CD4-positive, alpha-beta T cell treated with Interleukin-2 at 100 ng/mL for 4 hours (primary cell): ENCODE data around the gene NFIC.
"Not testable (repeated sequence)": the region's sequence is repeated elsewhere in the genome, so short reads cannot be mapped to it uniquely, and the experiment has no call there.

Source experiments
- DNase-seq: peaks from one replicate; pipeline ENCODE4 v3.0.0-alpha.2; 2020; ENCODE audit warnings: low spot score

The NFIC gene

DNA sequence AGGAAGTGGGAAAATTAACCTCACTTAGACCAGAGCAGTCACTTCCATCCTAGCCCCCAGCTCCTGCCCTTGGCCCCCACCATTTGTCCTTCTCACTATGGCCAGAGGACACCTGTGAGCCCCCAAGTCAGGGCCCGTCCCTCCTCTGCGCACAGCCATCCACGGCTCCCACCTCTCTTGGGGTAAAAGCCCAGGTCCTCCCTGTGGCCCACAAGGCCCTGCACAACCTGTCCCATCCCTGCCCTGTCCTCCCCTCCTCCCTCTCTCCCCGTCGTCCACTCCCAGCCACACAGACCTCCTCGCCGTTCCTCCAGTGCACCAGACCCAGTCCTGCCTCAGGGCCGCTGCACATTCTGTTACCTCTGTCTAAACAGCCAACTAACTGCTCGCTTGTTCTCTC is 60.0 kb downstream of the NFIC start:
- DNase-seq = no peak

GRCh38 chr19:3430366-3430680 is 63.9 kb downstream of the NFIC start:
- not testable (repeated sequence) for DNase-seq

DNA sequence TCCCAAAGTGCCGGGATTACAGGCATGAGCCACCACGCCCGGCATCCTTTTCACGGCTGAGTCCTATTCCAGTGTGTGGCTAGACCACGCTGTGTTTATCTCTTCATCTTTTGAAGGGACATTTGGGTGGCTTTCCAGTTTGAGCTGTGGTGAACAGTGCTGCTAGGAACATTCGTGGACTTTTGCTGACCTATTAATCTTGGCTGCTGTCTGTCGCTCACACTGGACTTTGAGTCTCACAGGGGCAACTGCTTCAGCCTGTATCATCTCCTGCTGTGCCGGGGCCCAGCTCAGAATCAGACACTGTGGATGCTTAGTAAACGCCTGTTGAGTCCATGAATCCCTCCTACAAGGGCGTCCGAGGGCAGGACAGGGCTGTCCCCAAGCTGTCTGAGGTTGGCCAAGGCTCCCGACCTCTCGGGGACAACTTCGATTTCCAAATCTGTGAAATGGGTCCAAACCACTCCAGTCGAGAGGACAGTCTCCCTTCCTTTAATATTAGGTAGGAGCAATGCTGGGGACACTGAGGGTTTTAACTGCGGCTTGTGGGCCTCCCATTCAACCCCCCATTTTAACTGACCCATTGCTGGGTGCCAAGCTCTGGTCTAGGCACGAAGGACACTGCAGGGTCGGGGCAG is 65.5 kb downstream of the NFIC start:
- no peak for DNase-seq

GRCh38 chr19:3433313-3433712 is 66.9 kb downstream of the NFIC start:
- no peak for DNase-seq

DNA sequence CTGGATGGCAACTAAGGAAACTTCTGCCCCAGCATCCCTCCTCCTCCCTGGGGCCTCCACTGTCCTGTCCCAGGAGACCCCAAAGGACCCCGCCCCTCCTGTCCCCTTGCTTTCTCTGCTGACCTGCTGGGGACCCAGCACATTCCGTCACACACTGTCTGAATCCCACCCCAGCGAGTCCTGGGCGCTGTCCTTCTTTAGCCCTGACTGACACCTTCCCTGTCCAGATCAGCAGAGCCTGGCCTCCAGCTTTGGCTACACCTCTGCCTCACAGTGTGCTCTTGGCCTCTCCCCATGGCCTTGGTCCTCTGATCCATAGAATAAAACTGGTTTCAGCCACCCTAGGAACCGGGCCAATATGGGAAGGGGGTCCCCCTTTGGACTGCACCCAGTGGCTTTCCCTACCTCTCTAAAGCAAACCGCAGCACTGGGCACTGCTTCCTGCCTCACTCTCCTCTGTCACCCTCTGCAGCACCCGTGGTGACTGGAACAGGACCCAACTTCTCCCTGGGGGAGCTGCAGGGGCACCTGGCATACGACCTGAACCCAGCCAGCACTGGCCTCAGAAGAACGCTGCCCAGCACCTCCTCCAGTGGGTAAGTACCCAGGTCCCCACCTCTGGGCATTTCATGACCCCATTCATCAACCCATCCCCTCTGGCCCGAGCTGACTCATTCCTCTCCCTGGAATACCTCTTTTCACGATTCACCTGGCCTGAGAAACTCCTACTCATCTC is 67.6 kb downstream of the NFIC start:
- DNase-seq = no peak

- peak; percentile 95 for DNase-seq
These were observed 68.5 kb downstream of the NFIC start for GRCh38 chr19:3434630-3435553.

DNA sequence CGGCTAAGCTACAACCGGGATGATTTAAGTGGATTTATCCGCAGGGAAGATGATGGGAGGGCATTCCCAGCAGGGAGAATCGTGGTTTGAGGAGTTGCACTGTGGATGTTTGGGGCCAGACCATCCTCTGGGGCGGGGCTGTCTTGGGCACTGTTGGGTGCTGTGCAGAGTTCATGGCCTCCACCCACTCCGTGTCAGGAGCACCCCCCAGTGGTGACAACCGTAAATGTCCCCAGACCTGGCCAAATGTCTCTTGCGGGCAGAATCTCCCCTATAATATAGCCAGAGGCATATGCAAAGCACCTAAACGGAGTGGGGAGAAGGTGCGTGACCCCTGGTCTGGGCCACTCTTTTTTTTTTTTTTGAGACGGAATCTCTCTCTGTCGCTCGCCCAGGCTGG is 73.7 kb downstream of the NFIC start:
- peak; percentile 64 for DNase-seq

GRCh38 chr19:3441089-3441985 is 75.0 kb downstream of the NFIC start:
- DNase-seq = no peak

DNA sequence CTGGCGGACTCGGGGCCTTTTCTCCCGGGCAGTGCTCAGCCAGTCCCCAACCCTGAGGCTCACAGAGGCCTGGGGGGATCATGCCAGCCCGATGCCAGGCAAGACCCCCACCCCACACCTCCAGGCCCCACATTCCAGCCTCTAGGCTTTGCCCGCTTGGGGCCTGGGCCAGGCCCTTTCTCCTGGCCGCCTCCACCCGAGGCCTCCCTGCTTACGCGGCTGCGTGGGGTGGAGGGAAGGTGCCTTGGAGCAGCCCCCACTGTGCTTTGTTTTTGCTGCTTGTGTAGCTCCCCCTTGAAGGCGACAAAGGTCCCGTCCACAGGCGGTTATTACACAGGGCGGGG is 75.6 kb downstream of the NFIC start:
- DNase-seq = no peak

GRCh38 chr19:3442487-3443071 is 76.2 kb downstream of the NFIC start:
- DNase-seq = no peak

DNA sequence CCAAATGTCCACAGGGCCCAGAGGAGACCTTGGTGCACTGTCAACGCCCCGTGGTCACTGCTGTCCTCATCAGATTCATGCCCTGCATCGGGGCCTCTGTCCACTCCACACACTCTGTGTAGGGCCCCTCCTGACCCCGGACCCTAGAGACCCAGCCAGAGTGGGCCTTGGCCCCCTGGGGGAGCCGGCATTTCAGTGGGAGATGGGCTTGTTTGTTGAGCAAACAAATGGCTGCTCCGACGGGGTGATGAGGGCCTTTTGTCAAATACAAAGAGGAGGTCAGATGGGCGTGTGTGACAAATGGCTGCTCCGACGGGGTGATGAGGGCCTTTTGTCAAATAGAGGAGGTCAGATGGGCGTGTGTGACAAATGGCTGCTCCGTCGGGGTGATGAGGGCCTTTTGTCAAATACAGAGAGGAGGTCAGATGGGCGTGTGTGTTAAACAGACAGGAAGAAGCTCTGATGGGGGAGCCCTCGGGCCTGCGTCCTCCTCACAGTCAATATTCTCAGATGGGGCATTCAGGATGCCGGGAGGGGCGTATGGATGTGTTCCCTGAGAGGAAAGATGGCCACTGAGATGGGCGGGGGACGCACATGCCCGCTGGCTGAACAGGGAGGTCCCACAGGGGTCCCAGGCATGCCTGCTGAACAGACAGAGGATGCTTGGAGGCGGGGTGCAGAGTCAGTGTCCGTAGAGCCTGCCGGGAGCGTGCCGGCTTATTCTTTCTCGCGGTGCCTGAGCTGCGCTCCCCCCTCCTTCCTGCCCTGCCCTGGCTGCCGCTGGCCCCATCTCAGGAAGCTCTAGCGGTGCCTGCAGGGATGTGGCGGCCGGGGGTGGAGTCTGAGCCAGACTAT is 77.7 kb downstream of the NFIC start:
- no peak for DNase-seq

DNA sequence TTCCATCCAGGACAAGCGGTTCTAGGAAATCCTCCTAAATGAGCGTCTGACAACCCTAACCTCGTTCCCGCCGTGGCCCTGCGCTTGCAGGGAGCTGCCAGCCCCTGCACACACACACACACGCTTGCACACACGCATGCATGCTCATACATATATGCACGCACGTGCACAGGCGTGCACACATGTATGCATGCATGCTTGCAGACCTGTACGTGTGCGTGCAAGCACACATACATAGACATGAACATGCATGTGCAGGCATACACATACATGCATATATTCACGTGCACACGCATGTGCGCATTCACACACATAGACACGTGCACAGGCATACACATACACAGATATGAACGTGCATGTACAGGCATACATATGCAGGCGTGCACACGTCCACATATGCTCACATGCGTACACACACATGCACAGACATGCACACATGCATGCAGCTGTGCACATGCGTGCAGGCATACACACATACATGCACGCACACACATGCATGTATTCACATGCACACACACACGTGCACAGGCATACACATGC is 78.4 kb downstream of the NFIC start:
- DNase-seq = no peak

- not testable (repeated sequence) for DNase-seq
These were observed 80.3 kb downstream of the NFIC start for GRCh38 chr19:3446657-3447056.

DNA sequence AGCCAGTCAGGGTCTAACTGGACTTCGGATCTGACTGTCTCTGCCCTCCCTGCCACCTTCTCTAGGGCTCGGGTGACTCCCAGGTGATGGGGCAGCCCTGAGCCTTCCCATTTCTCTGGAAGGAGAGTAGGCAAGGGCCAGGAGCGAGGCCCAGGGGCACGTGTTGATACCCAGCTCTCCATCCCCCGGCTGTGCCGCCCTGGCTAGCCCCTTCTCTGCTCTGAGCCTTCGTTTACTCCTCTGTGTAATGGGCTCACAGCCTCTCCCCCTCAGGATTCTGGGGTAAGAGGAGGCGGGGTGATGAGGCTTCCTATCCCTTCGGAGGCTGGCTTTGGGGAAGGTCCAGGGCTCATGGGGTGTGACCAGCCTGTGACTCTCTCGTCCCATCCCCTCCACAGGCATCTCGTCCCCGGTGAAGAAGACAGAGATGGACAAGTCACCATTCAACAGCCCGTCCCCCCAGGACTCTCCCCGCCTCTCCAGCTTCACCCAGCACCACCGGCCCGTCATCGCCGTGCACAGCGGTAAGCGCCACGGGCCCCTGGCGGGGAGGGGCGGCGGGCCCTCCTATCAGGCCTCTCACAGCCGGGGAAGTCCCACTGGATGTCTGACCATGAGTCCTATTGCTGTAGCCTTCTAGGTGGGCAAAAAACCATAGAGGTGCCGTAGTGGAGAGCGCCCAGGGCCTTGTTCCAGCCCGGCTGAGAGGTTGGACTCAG is 82.4 kb downstream of the NFIC start:
- no peak for DNase-seq

GRCh38 chr19:3450796-3451411 is 84.5 kb downstream of the NFIC start:
- no peak for DNase-seq

- DNase-seq = no peak
These were observed 85.1 kb downstream of the NFIC start for GRCh38 chr19:3451451-3451866.

DNA sequence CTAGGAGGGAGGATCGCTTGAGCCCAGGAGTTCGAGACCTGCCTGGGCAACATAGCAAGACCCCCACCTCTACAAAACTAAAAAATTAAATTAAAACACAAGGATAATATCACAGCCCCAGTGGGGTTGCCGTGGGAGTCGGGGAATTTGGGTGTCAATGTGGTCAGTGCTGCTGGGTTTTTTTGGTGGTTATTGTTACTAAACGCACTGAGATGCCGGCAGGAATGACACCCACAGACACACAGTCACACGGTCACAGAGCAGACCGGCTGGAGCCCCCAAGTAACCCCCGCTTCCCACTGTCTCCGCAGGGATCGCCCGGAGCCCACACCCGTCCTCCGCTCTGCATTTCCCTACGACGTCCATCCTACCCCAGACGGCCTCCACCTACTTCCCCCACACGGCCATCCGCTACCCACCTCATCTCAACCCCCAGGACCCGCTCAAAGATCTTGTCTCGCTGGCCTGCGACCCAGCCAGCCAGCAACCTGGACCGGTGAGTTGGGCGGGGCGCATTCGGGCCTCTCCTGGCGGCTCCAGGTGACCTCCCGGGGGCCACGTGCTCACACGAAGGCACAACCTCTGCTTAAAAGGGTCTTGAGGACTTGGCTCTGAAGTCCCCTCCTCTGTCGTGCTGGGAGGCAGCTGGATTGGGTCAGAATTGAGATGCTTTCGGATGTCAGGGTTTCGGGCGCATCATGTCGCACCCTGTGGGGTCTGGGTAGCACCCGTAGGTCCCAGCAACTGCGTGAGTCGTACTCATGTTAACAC is 86.0 kb downstream of the NFIC start:
- DNase-seq = no peak

DNA sequence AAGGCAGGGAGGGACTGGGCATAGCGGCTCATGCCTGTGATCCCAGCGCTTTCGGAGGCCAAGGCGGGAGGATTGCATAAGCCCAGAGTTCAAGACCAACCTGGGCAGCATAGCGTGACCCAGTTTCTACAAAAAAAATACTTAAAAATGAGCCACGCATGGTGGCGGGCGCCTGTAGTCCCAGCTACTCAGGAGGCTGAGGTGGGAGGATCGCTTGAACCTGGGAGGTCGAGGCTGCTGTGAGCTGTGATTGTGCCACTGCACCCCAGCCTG is 86.5 kb downstream of the NFIC start:
- not testable (repeated sequence) for DNase-seq

GRCh38 chr19:3453840-3454239 is 87.5 kb downstream of the NFIC start:
- no peak for DNase-seq
